GM12878 (cell line): ENCODE data around the gene RCOR1. TPM values are rescaled to one million over a fixed set of nuclear protein-coding genes. Genes with fewer than 3 reads are reported as not detected.

Experiments
- ATAC-seq: fragments of 200-7000 bp; cut with Tn5 transposase; 3 replicates; pipeline ENCODE4 v1.9.1; 2020; ENCODE audit warnings: mild to moderate bottlenecking, moderate library complexity
- BruUV-seq: library from RNA; stranded (reverse); fragments of 400-500 nt; replicated peaks from 2 replicates; lab custom pipeline; 2021; lab: Mats Ljungman, UMichigan
- CTCF ChIA-PET: fragments of 300-600 bp; sonication (Branson Sonifier 250); formaldehyde crosslinking; extraction: SDS; loops from one replicate; lab custom pipeline; 2021; ENCODE audit warnings: inconsistent platforms; lab: Yijun Ruan, JAX
- POLR2A ChIA-PET: fragments of 350-600 bp; formaldehyde crosslinking; extraction: SDS; loops from one replicate; lab custom pipeline; 2021; ENCODE audit warnings: inconsistent platforms; lab: Charles Lee
- RAD21 ChIA-PET: fragments of 300-600 bp; sonication (Branson Sonifier 250); formaldehyde crosslinking; loops from one replicate; lab custom pipeline; 2023; ENCODE audit warnings: antibody characterized with exemption; ENCODE audit not compliant: unreplicated experiment; lab: Charles Lee
- SMC1A ChIA-PET: fragments of 300-600 bp; sonication (Branson Sonifier 250); formaldehyde crosslinking; loops from one replicate; lab custom pipeline; 2023; ENCODE audit not compliant: unreplicated experiment, uncharacterized antibody; lab: Charles Lee
- DNase-seq: peaks from one replicate; pipeline ENCODE4 v3.0.0-alpha.2; 2011; ENCODE audit warnings: low read depth, low spot score
- FAIRE-seq: peaks from 3 replicates; lab custom pipeline; 2011; peaks lifted over from hg19 to GRCh38; lab: Jason Lieb, UNC
- H2AFZ ChIP-seq: 2 replicates; pipeline ENCODE4 v1.6.0; 2011; ENCODE audit warnings: low read depth, low read length, control low read depth; ENCODE audit not compliant: control insufficient read depth
- H3K27ac ChIP-seq: 2 replicates; pipeline ENCODE4 v1.5.1; 2011; ENCODE audit warnings: control low read depth; ENCODE audit not compliant: control insufficient read depth, insufficient read depth
- H3K27me3 ChIP-seq, 2 experiments: replicated peaks in 1 of 2; 2 replicates each; pipeline versions ENCODE4 v1.6.0 to v1.6.1; 2011; ENCODE audit warnings: low read length in 1 of 2; ENCODE audit not compliant: control insufficient read depth in 2 of 2, insufficient read depth in 2 of 2
- H3K36me3 ChIP-seq, 2 experiments: 2 replicates each; pipeline ENCODE4 v1.5.1; 2011; ENCODE audit warnings: low read length in 1 of 2; ENCODE audit not compliant: control insufficient read depth in 2 of 2, insufficient read depth in 2 of 2
- H3K4me1 ChIP-seq: 2 replicates; pipeline ENCODE4 v1.6.1; 2011; ENCODE audit warnings: mild to moderate bottlenecking, low read length, moderate library complexity, mixed read lengths; ENCODE audit not compliant: control insufficient read depth, insufficient read depth
- H3K4me2 ChIP-seq: 2 replicates; pipeline ENCODE4 v1.6.0; 2011; ENCODE audit warnings: control low read depth; ENCODE audit not compliant: control insufficient read depth, insufficient read depth
- H3K4me3 ChIP-seq: fragments of 200-600 bp; sonication (generic); 2 replicates; pipeline ENCODE4 v1.5.1; 2016
- H3K79me2 ChIP-seq: 2 replicates; pipeline ENCODE4 v1.6.0; 2011; ENCODE audit warnings: low read length; ENCODE audit not compliant: control insufficient read depth, insufficient read depth
- H3K9ac ChIP-seq: 2 replicates; pipeline ENCODE4 v1.8.0; 2011; ENCODE audit warnings: low read length, control low read depth, mixed read lengths; ENCODE audit not compliant: control insufficient read depth, insufficient read depth
- H3K9me3 ChIP-seq: replicated peaks from 3 replicates; pipeline ENCODE4 v1.5.1; 2011; ENCODE audit warnings: mild to moderate bottlenecking, low read length; ENCODE audit not compliant: control insufficient read depth, insufficient read depth
- H4K20me1 ChIP-seq: 2 replicates; pipeline ENCODE4 v1.6.0; 2011; ENCODE audit not compliant: control insufficient read depth, insufficient read depth
- EGR1 ChIP-seq, 2 experiments: IDR thresholded peaks; 1 replicate in 1 of 2; 2 replicates in 1 of 2; pipeline ENCODE4 v1.6.1; 2011 to 2012; ENCODE audit warnings: low read depth in 2 of 2, low read length in 2 of 2, borderline replicate concordance in 1 of 2, mild to moderate bottlenecking in 1 of 2, moderate library complexity in 1 of 2
- ESRRA ChIP-seq: IDR thresholded peaks from 2 replicates; pipeline ENCODE4 v1.6.1; 2012; ENCODE audit warnings: mild to moderate bottlenecking, low read length, improper control_type of control experiment
- ETV6 ChIP-seq, 2 experiments: fragments of 450-650 bp in 1 of 2; IDR thresholded peaks in 1 of 2; conservative IDR thresholded peaks in 1 of 2; 2 replicates each; pipeline ENCODE4 v1.6.1; 2014; ENCODE audit warnings: antibody characterized with exemption in 1 of 2, borderline replicate concordance in 1 of 2, low read depth in 1 of 2, mild to moderate bottlenecking in 1 of 2, moderate library complexity in 1 of 2
- KLF5 ChIP-seq: fragments of 450-650 bp; IDR thresholded peaks from 2 replicates; pipeline ENCODE4 v1.6.1; 2014; ENCODE audit warnings: mild to moderate bottlenecking; ENCODE audit not compliant: partially characterized antibody
- RUNX3 ChIP-seq: IDR thresholded peaks from 2 replicates; pipeline ENCODE4 v1.6.1; 2012; ENCODE audit warnings: low read length, inconsistent platforms
- SMC3 ChIP-seq: IDR thresholded peaks from 2 replicates; pipeline ENCODE4 v1.6.1; 2011; ENCODE audit warnings: low read length, improper control_type of control experiment, borderline replicate concordance
- STAT1 ChIP-seq: fragments of 450-650 bp; conservative IDR thresholded peaks from 2 replicates; pipeline ENCODE4 v1.6.1; 2014; ENCODE audit warnings: antibody characterized with exemption, mild to moderate bottlenecking
- ZNF384 ChIP-seq: IDR thresholded peaks from 2 replicates; pipeline ENCODE4 v1.6.1; 2012; ENCODE audit warnings: low read depth, mild to moderate bottlenecking, low read length, improper control_type of control experiment, borderline replicate concordance
- WGBS: methylation state at CpG from one replicate; pipeline ENCODE4 v1.1.6; 2016; ENCODE audit warnings: low lambda C conversion rate; ENCODE audit not compliant: insufficient replicate concordance, insufficient coverage; ENCODE audit errors: missing lambda C conversion rate; 5-methylcytosine and 5-hydroxymethylcytosine counted together
- in situ Hi-C: fragments of 300-500 bp; cut with MboI; formaldehyde crosslinking; loops from 9 replicates; pipeline ENCODE4 v1.14.3; 2018; ENCODE audit warnings: mixed read lengths
- intact Hi-C: fragments of 100-400 bp; cut with micrococcal nuclease; formaldehyde crosslinking; loops from one replicate; pipeline ENCODE4 v1.14.2; 2022; ENCODE audit not compliant: unreplicated experiment
- polyA plus RNA-seq, 11 experiments: library from polyadenylated mRNA; depleted of rRNA in 4 of 11; unstranded in 6 of 11; stranded (reverse) in 5 of 11; fragments of >200 nt; fragmentation: Nextera tagmentation in 4 of 11; fragmentation: Illumina TruSeq in 1 of 11; extraction: Ambion mirVana in 4 of 11; extraction: Trizol in 1 of 11; gene quantifications; 1 replicate in 1 of 11; 2 replicates in 10 of 11; pipeline versions ENCODE4 v1.2.1 to v1.2.3, GENCODE V29; 2011 to 2016; ENCODE audit warnings: inconsistent platforms in 2 of 11, missing spikeins in 2 of 11, low read depth in 1 of 11
- total RNA-seq, 4 experiments: library from RNA; depleted of rRNA in 3 of 4; stranded (reverse); fragments of >200 nt in 3 of 4; fragmentation: Illumina TruSeq in 1 of 4; extraction: Trizol in 1 of 4; gene quantifications; 2 replicates each; pipeline versions ENCODE4 v1.2.1 to v1.2.3, GENCODE V29; 2013 to 2021
- TF ChIP-seq, protein P1 (sequence below): fragments of 450-650 bp; IDR thresholded peaks from 2 replicates; pipeline ENCODE4 v1.6.1; 2017; ENCODE audit warnings: low read depth, mild to moderate bottlenecking, moderate library complexity
- TF ChIP-seq, protein P2 (sequence below): fragments of 450-650 bp; IDR thresholded peaks from 2 replicates; pipeline ENCODE4 v1.6.1; 2017; ENCODE audit warnings: mild to moderate bottlenecking, low read depth, inconsistent platforms; ENCODE audit not compliant: poor library complexity, severe bottlenecking
- TF ChIP-seq, protein P3 (sequence below): fragments of 450-650 bp; IDR thresholded peaks from 2 replicates; pipeline ENCODE4 v1.6.1; 2014; ENCODE audit warnings: mild to moderate bottlenecking

RCOR1 gene
- total and polyA plus RNA-seq, 10 of the 15 experiments (the other 5 are each of a cell fraction or from before 2014, with no cell fraction given) = 1.6 to 12.2 (median 4.4) TPM

DNA sequence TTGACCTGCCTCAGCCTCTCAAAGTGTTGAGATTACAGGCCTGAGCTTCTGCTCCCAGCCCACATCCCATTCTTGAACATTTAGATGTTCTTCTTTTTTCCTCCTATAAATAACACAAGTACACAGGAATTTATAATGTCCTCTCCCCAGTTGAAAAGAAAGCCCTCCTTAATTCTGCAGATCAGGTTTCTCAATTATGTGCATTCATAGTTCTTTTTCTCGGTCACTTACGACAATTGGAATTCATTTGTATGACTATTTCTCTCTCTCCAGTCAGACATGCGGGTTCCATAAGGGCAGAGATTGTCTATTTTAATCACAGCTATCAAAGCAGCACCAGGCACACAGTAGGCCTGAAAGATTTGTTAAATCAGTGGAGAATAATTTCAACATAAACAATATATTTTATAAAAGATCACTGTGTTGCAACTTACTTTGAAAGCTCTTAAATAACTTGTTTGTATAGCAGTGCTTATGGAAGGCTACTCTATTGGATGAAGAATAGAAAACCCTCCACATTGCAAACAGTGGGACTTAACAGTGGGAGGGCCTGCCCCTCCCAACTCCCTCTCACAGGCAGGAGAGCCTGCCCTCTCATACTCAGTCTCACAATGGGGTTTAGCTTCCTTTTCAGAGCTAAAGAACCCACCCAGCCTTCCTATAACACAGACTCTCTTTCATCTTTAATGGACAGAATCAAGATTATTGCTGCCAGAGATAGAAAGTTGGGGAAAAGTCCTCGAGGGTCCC lies 100.7 kb downstream of the RCOR1 start:
- H3K4me3 ChIP-seq = no peak overlapping the region
- CTCF ChIA-PET = interaction anchor here (0.7 to 6.5 kb wide), 41 partner anchors 12 to 599 kb away, joined by 3 to 107 read pairs (median 9); no protein-coding TSS in a partner anchor
- no peaks in the 10 kb centered on the region for H4K20me1 ChIP-seq
- BruUV-seq = no TSS peak
- no peak overlapping the region for H3K9ac ChIP-seq
- no peak for FAIRE-seq
- WGBS = 71% methylated on average over 4 of the region's 4 CpGs
- H3K27ac ChIP-seq = no peak overlapping the region
- H3K79me2 ChIP-seq = peaks cover 28% of the 10 kb centered on the region
- POLR2A ChIA-PET = interaction anchor here (0.7 to 2.2 kb wide), 3 partner anchors 81 to 98 kb away, joined by 5 to 11 read pairs (median 6); no protein-coding TSS in a partner anchor
- H3K4me1 ChIP-seq = peaks cover 15% of the 10 kb centered on the region
- no peak overlapping the region for H2AFZ ChIP-seq
- no peak overlapping the region for H3K4me2 ChIP-seq
- SMC1A ChIA-PET = interaction anchor here (0.7 to 8.5 kb wide), 25 partner anchors 7 to 412 kb away, joined by 3 to 119 read pairs (median 10); no protein-coding TSS in a partner anchor
- no peak for ATAC-seq
- RAD21 ChIA-PET = interaction anchor here (0.6 to 6.2 kb wide), 23 partner anchors 7 to 598 kb away, joined by 3 to 104 read pairs (median 13); no protein-coding TSS in a partner anchor
- H3K36me3 ChIP-seq = no peaks in the 10 kb centered on the region
- intact Hi-C loops = loop anchor here (5.0 to 10.0 kb wide), 3 partner anchors 171 to 602 kb away; partner anchors contain the start of gene CDC42BPB
- in situ Hi-C loops = no loop called here
- H3K27me3 ChIP-seq = no peaks in the 10 kb centered on the region
- no peak for DNase-seq
- no peaks in the 10 kb centered on the region for H3K9me3 ChIP-seq
- TF ChIP-seq STAT1 (no peak), ETV6 (conservative IDR thresholded peaks at IDR 0.05 in 1 of 2, IDR thresholded peaks at IDR 0.05 in 1 of 2; ENCODE audit: borderline replicate concordance in 1 of 2, low read depth in 1 of 2) (no peak), EGR1 (IDR thresholded peaks at IDR 0.05; ENCODE audit: borderline replicate concordance in 1 of 2, low read depth in 2 of 2, low read length in 2 of 2) (no peak), ZNF384 (no peak), SMC3 (no peak), RUNX3 (no peak), ESRRA (no peak), KLF5 (no peak)
- TF ChIP-seq, protein P1, sequence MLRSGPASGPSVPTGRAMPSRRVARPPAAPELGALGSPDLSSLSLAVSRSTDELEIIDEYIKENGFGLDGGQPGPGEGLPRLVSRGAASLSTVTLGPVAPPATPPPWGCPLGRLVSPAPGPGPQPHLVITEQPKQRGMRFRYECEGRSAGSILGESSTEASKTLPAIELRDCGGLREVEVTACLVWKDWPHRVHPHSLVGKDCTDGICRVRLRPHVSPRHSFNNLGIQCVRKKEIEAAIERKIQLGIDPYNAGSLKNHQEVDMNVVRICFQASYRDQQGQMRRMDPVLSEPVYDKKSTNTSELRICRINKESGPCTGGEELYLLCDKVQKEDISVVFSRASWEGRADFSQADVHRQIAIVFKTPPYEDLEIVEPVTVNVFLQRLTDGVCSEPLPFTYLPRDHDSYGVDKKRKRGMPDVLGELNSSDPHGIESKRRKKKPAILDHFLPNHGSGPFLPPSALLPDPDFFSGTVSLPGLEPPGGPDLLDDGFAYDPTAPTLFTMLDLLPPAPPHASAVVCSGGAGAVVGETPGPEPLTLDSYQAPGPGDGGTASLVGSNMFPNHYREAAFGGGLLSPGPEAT = no peak
- TF ChIP-seq, protein P2, sequence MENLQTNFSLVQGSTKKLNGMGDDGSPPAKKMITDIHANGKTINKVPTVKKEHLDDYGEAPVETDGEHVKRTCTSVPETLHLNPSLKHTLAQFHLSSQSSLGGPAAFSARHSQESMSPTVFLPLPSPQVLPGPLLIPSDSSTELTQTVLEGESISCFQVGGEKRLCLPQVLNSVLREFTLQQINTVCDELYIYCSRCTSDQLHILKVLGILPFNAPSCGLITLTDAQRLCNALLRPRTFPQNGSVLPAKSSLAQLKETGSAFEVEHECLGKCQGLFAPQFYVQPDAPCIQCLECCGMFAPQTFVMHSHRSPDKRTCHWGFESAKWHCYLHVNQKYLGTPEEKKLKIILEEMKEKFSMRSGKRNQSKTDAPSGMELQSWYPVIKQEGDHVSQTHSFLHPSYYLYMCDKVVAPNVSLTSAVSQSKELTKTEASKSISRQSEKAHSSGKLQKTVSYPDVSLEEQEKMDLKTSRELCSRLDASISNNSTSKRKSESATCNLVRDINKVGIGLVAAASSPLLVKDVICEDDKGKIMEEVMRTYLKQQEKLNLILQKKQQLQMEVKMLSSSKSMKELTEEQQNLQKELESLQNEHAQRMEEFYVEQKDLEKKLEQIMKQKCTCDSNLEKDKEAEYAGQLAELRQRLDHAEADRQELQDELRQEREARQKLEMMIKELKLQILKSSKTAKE = no peak
- TF ChIP-seq, protein P3, sequence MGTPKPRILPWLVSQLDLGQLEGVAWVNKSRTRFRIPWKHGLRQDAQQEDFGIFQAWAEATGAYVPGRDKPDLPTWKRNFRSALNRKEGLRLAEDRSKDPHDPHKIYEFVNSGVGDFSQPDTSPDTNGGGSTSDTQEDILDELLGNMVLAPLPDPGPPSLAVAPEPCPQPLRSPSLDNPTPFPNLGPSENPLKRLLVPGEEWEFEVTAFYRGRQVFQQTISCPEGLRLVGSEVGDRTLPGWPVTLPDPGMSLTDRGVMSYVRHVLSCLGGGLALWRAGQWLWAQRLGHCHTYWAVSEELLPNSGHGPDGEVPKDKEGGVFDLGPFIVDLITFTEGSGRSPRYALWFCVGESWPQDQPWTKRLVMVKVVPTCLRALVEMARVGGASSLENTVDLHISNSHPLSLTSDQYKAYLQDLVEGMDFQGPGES = no peak
